K562 (cell line): ENCODE measurements around the gene RPL7L1. TPM values are rescaled to one million over a fixed set of nuclear protein-coding genes. Genes with fewer than 3 reads are reported as not detected.

Experiments used
- ADNP ChIP-seq: fragments of 200-800 bp; sonication (Bioruptor generic); IDR thresholded peaks from 2 replicates; pipeline ENCODE4 v1.6.1; 2016; ENCODE audit warnings: missing genetic modification characterization, missing compliant biosample characterization
- BACH1 ChIP-seq: fragments of 200-800 bp; sonication (Bioruptor generic); IDR thresholded peaks from 2 replicates; pipeline ENCODE4 v1.6.1; 2016; ENCODE audit warnings: missing genetic modification characterization, missing compliant biosample characterization
- E2F5 ChIP-seq: sonication (generic); formaldehyde crosslinking; IDR thresholded peaks from 2 replicates; pipeline ENCODE4 v1.8.0; 2022; ENCODE audit warnings: mild to moderate bottlenecking, missing genetic modification reagents
- ILK ChIP-seq: fragments of 450-650 bp; IDR thresholded peaks from 2 replicates; pipeline ENCODE4 v1.6.1; 2016; ENCODE audit warnings: missing genetic modification characterization, low read depth, mild to moderate bottlenecking, missing compliant biosample characterization, moderate library complexity, borderline replicate concordance
- KDM4B ChIP-seq, 2 experiments: fragments of 450-650 bp in 1 of 2; sonication (generic) in 1 of 2; IDR thresholded peaks; 2 replicates each; pipeline ENCODE4 v1.6.1; 2016 to 2017; ENCODE audit warnings: borderline replicate concordance in 2 of 2, antibody characterized with exemption in 1 of 2, low read depth in 1 of 2, mild to moderate bottlenecking in 1 of 2
- KLF1 ChIP-seq: fragments of 450-650 bp; IDR thresholded peaks from 2 replicates; pipeline ENCODE4 v1.6.1; 2016; ENCODE audit warnings: missing genetic modification characterization, missing compliant biosample characterization
- NCOR1 ChIP-seq: fragments of 450-650 bp; IDR thresholded peaks from 2 replicates; pipeline ENCODE4 v1.6.1; 2016; ENCODE audit warnings: mild to moderate bottlenecking, moderate library complexity
- NFXL1 ChIP-seq: fragments of 450-650 bp; formaldehyde crosslinking; IDR thresholded peaks from 2 replicates; pipeline ENCODE4 v1.4.0; 2021; ENCODE audit warnings: mild to moderate bottlenecking
- PCBP1 ChIP-seq: fragments of 200-400 bp; formaldehyde crosslinking; IDR thresholded peaks from 2 replicates; pipeline ENCODE4 v1.6.1; 2018; ENCODE audit warnings: mild to moderate bottlenecking, low read depth, low read length; ENCODE audit not compliant: poor library complexity, severe bottlenecking
- POLR2G ChIP-seq: fragments of 200-400 bp; formaldehyde crosslinking; IDR thresholded peaks from 2 replicates; pipeline ENCODE4 v1.6.1; 2017; ENCODE audit warnings: low read depth, mild to moderate bottlenecking, antibody characterized with exemption, low read length, moderate library complexity
- SRSF3 ChIP-seq: fragments of 200-400 bp; formaldehyde crosslinking; IDR thresholded peaks from 2 replicates; pipeline ENCODE4 v1.6.1; 2016; ENCODE audit warnings: mild to moderate bottlenecking, low read length, moderate library complexity; ENCODE audit not compliant: insufficient read depth
- STAG1 ChIP-seq: sonication (generic); formaldehyde crosslinking; IDR thresholded peaks from 2 replicates; pipeline ENCODE4 v1.5.0; 2020; ENCODE audit warnings: missing genetic modification reagents, borderline replicate concordance
- ZBED1 ChIP-seq: IDR thresholded peaks from 2 replicates; pipeline ENCODE4 v1.6.1; 2014
- ZNF12 ChIP-seq: sonication (generic); formaldehyde crosslinking; IDR thresholded peaks from 2 replicates; pipeline ENCODE4 v1.4.0; 2020; ENCODE audit warnings: mild to moderate bottlenecking, missing genetic modification reagents
- ZNF174 ChIP-seq: fragments of 250-450 bp; sonication (Bioruptor Pico); IDR thresholded peaks from 2 replicates; pipeline ENCODE4 v1.4.0; 2020; ENCODE audit warnings: mild to moderate bottlenecking
- ZNF41 ChIP-seq: fragments of 250-450 bp; sonication (Bioruptor Pico); conservative IDR thresholded peaks from 2 replicates; pipeline ENCODE4 v1.4.0; 2020; ENCODE audit warnings: mild to moderate bottlenecking
- polyA plus RNA-seq, 8 experiments: library from polyadenylated mRNA; depleted of rRNA in 4 of 8; stranded (reverse) in 5 of 8; unstranded in 3 of 8; fragments of >200 nt; fragmentation: Nextera tagmentation in 2 of 8; fragmentation: Illumina TruSeq in 1 of 8; extraction: Ambion mirVana in 2 of 8; extraction: Trizol in 1 of 8; gene quantifications; 2 replicates each; pipeline versions ENCODE4 v1.2.1 to v1.2.3, GENCODE V29; 2011 to 2014; ENCODE audit warnings: inconsistent platforms in 1 of 8, missing spikeins in 1 of 8
- total RNA-seq, 7 experiments: library from RNA; depleted of rRNA in 6 of 7; stranded (reverse); fragments of >200 nt in 6 of 7; fragmentation: Illumina TruSeq in 2 of 7; extraction: Trizol in 2 of 7; gene quantifications; 2 replicates each; pipeline versions ENCODE4 v1.2.1 to v1.2.3, GENCODE V29; 2011 to 2021; ENCODE audit warnings: low replicate concordance in 1 of 7
- TF ChIP-seq, protein P1 (sequence below): fragments of 450-650 bp; formaldehyde crosslinking; IDR thresholded peaks from 2 replicates; pipeline ENCODE4 v1.4.0; 2020; ENCODE audit warnings: mild to moderate bottlenecking, moderate library complexity
- TF ChIP-seq, protein P2 (sequence below): fragments of 250-450 bp; sonication (Bioruptor Pico); IDR thresholded peaks from 2 replicates; pipeline ENCODE4 v1.4.0; 2020; ENCODE audit warnings: mild to moderate bottlenecking, moderate library complexity
- TF ChIP-seq, protein P3 (sequence below): sonication (generic); formaldehyde crosslinking; IDR thresholded peaks from 2 replicates; pipeline ENCODE4 v1.8.1; 2023; ENCODE audit warnings: mild to moderate bottlenecking, missing genetic modification reagents

The RPL7L1 gene
- total and polyA plus RNA-seq, 9 of the 15 experiments (the other 6 are each of a cell fraction or from before 2014, with no cell fraction given) = 129 to 259 (median 164) TPM

- TF ChIP-seq, protein P1, sequence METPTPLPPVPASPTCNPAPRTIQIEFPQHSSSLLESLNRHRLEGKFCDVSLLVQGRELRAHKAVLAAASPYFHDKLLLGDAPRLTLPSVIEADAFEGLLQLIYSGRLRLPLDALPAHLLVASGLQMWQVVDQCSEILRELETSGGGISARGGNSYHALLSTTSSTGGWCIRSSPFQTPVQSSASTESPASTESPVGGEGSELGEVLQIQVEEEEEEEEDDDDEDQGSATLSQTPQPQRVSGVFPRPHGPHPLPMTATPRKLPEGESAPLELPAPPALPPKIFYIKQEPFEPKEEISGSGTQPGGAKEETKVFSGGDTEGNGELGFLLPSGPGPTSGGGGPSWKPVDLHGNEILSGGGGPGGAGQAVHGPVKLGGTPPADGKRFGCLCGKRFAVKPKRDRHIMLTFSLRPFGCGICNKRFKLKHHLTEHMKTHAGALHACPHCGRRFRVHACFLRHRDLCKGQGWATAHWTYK = peak; percentile 52; the same call in 1 of the 2 replicates
- no peak; the same call in 1 of the 2 replicates for TF ChIP-seq NFXL1 (CRISPR knock-in tag)
- TF ChIP-seq E2F5 (CRISPR knock-in tag) = peak; percentile 81; the same call in 1 of the 2 replicates
- TF ChIP-seq ZNF41 = 0 out of 2 replicates have a peak, but pooled peaks have one; percentile 36
- TF ChIP-seq, protein P2, sequence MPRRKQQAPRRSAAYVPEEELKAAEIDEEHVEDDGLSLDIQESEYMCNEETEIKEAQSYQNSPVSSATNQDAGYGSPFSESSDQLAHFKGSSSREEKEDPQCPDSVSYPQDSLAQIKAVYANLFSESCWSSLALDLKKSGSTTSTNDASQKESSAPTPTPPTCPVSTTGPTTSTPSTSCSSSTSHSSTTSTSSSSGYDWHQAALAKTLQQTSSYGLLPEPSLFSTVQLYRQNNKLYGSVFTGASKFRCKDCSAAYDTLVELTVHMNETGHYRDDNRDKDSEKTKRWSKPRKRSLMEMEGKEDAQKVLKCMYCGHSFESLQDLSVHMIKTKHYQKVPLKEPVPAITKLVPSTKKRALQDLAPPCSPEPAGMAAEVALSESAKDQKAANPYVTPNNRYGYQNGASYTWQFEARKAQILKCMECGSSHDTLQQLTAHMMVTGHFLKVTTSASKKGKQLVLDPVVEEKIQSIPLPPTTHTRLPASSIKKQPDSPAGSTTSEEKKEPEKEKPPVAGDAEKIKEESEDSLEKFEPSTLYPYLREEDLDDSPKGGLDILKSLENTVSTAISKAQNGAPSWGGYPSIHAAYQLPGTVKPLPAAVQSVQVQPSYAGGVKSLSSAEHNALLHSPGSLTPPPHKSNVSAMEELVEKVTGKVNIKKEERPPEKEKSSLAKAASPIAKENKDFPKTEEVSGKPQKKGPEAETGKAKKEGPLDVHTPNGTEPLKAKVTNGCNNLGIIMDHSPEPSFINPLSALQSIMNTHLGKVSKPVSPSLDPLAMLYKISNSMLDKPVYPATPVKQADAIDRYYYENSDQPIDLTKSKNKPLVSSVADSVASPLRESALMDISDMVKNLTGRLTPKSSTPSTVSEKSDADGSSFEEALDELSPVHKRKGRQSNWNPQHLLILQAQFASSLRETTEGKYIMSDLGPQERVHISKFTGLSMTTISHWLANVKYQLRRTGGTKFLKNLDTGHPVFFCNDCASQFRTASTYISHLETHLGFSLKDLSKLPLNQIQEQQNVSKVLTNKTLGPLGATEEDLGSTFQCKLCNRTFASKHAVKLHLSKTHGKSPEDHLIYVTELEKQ = no peak
- peak; percentile 21; the same call in 1 of the 2 replicates for TF ChIP-seq NCOR1
- no peak for TF ChIP-seq ADNP (tag)
- peak; percentile 85; the same call in 1 of the 2 replicates for TF ChIP-seq KLF1 (tag)
- no peak for TF ChIP-seq ZNF174
- no peak for TF ChIP-seq SRSF3
- no peak for TF ChIP-seq PCBP1
- peak; percentile 63; the same call in 1 of the 2 replicates for TF ChIP-seq ZNF12
- TF ChIP-seq BACH1 = peak; percentile 52; the same call in 1 of the 2 replicates
- peak in 1 of 2 experiments; percentile 87; a peak in 1 of 4 replicates for TF ChIP-seq KDM4B (IDR thresholded peaks at IDR 0.05; ENCODE audit: borderline replicate concordance in 2 of 2, low read depth in 1 of 2)
- no peak for TF ChIP-seq STAG1 (CRISPR knock-in tag)
- TF ChIP-seq ZBED1 = peak; percentile 6; the same call in 1 of the 2 replicates
- TF ChIP-seq, protein P3, sequence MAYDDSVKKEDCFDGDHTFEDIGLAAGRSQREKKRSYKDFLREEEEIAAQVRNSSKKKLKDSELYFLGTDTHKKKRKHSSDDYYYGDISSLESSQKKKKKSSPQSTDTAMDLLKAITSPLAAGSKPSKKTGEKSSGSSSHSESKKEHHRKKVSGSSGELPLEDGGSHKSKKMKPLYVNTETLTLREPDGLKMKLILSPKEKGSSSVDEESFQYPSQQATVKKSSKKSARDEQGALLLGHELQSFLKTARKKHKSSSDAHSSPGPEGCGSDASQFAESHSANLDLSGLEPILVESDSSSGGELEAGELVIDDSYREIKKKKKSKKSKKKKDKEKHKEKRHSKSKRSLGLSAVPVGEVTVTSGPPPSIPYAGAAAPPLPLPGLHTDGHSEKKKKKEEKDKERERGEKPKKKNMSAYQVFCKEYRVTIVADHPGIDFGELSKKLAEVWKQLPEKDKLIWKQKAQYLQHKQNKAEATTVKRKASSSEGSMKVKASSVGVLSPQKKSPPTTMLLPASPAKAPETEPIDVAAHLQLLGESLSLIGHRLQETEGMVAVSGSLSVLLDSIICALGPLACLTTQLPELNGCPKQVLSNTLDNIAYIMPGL (CRISPR knock-in tag) = peak; percentile 68; the same call in 1 of the 2 replicates
- TF ChIP-seq POLR2G = peak; percentile 92
- no peak for TF ChIP-seq ILK (tag)
These were observed at the start of gene RPL7L1 (continued) for GRCh38 chr6:42879372-42880239.
